Gastrocnemius medialis (tissue), 4 donors: ENCODE data around the gene ZNF30.

Experiments
- POLR2A ChIP-seq, 2 donors: fragments of 450-650 bp; IDR thresholded peaks; one replicate each; pipeline ENCODE4 v1.6.1; 2017; ENCODE audit warnings: antibody characterized with exemption in 2 of 2, mild to moderate bottlenecking in 2 of 2, moderate library complexity in 2 of 2
- TF ChIP-seq, protein P1 (sequence below), 5 experiments: fragments of 450-650 bp in 3 of 5; fragments of 200-600 bp in 2 of 5; sonication (generic) in 2 of 5; IDR thresholded peaks in 4 of 5; conservative IDR thresholded peaks in 1 of 5; 1 replicate in 4 of 5; 2 replicates in 1 of 5; pipeline ENCODE4 v1.5.1; 2016 to 2019; ENCODE audit warnings: antibody characterized with exemption in 5 of 5, mild to moderate bottlenecking in 3 of 5, moderate library complexity in 3 of 5

- TF ChIP-seq, protein P1, sequence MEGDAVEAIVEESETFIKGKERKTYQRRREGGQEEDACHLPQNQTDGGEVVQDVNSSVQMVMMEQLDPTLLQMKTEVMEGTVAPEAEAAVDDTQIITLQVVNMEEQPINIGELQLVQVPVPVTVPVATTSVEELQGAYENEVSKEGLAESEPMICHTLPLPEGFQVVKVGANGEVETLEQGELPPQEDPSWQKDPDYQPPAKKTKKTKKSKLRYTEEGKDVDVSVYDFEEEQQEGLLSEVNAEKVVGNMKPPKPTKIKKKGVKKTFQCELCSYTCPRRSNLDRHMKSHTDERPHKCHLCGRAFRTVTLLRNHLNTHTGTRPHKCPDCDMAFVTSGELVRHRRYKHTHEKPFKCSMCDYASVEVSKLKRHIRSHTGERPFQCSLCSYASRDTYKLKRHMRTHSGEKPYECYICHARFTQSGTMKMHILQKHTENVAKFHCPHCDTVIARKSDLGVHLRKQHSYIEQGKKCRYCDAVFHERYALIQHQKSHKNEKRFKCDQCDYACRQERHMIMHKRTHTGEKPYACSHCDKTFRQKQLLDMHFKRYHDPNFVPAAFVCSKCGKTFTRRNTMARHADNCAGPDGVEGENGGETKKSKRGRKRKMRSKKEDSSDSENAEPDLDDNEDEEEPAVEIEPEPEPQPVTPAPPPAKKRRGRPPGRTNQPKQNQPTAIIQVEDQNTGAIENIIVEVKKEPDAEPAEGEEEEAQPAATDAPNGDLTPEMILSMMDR (IDR thresholded peaks at IDR 0.05 in 4 of 5, conservative IDR thresholded peaks at IDR 0.05 in 1 of 5): no peak
- TF ChIP-seq POLR2A (IDR thresholded peaks at IDR 0.05): no peak
Measured at GRCh38 chr19:34936184-34936583, 9.5 kb downstream of the ZNF30 start.
